ENCODE data around the gene ABCC1.

The ABCC1 gene

GRCh38 chr16:16025214-16025968, 76.0 kb downstream of the ABCC1 start:
- TF ChIP-seq CTCF (IDR thresholded peaks at IDR 0.05; ENCODE audit: insufficient read depth, low read depth, low read length, missing control alignments): no peak
- DNase-seq (ENCODE audit: low read depth): peak; percentile 86
- H3K4me3 ChIP-seq (ENCODE audit: low read depth, low read length): no peak overlapping the region

GRCh38 chr16:16027728-16028310, 78.4 kb downstream of the ABCC1 start:
- no peak overlapping the region for H3K4me3 ChIP-seq (ENCODE audit: low read depth, low read length)
- no peak for TF ChIP-seq CTCF (IDR thresholded peaks at IDR 0.05; ENCODE audit: insufficient read depth, low read depth, low read length, missing control alignments)
- no peak for DNase-seq (ENCODE audit: low read depth)

- no peak for DNase-seq (ENCODE audit: low read depth)
- H3K4me3 ChIP-seq (ENCODE audit: low read depth, low read length): no peak overlapping the region
- TF ChIP-seq CTCF (IDR thresholded peaks at IDR 0.05; ENCODE audit: insufficient read depth, low read depth, low read length, missing control alignments): no peak
These were observed 79.0 kb downstream of the ABCC1 start for GRCh38 chr16:16028311-16028999.

GRCh38 chr16:16029431-16030011, 80.1 kb downstream of the ABCC1 start:
- no peak for DNase-seq (ENCODE audit: low read depth)
- TF ChIP-seq CTCF (IDR thresholded peaks at IDR 0.05; ENCODE audit: insufficient read depth, low read depth, low read length, missing control alignments): no peak
- no peak overlapping the region for H3K4me3 ChIP-seq (ENCODE audit: low read depth, low read length)

GRCh38 chr16:16030449-16030848, 81.0 kb downstream of the ABCC1 start:
- H3K4me3 ChIP-seq (ENCODE audit: low read depth, low read length): no peak overlapping the region
- no peak for TF ChIP-seq CTCF (IDR thresholded peaks at IDR 0.05; ENCODE audit: insufficient read depth, low read depth, low read length, missing control alignments)
- DNase-seq (ENCODE audit: low read depth): no peak

- TF ChIP-seq CTCF (IDR thresholded peaks at IDR 0.05; ENCODE audit: insufficient read depth, low read depth, low read length, missing control alignments): no peak
- no peak overlapping the region for H3K4me3 ChIP-seq (ENCODE audit: low read depth, low read length)
- no peak for DNase-seq (ENCODE audit: low read depth)
These were observed 82.0 kb downstream of the ABCC1 start for GRCh38 chr16:16031401-16031800.
